Prostate gland (tissue), 2 donors: Measurements from ENCODE around the gene CEP63.

Experiments
- POLR2A ChIP-seq: fragments of 450-650 bp; IDR thresholded peaks from one replicate; pipeline ENCODE4 v1.6.1; 2016; ENCODE audit warnings: antibody characterized with exemption, mild to moderate bottlenecking
- TF ChIP-seq, protein P1 (sequence below), 4 experiments: fragments of 200-600 bp in 2 of 4; fragments of 450-650 bp in 2 of 4; sonication (generic) in 2 of 4; IDR thresholded peaks; 1 replicate in 3 of 4; 2 replicates in 1 of 4; pipeline ENCODE4 v1.5.1; 2016 to 2019; ENCODE audit warnings: antibody characterized with exemption in 4 of 4, mild to moderate bottlenecking in 2 of 4, moderate library complexity in 2 of 4

DNA sequence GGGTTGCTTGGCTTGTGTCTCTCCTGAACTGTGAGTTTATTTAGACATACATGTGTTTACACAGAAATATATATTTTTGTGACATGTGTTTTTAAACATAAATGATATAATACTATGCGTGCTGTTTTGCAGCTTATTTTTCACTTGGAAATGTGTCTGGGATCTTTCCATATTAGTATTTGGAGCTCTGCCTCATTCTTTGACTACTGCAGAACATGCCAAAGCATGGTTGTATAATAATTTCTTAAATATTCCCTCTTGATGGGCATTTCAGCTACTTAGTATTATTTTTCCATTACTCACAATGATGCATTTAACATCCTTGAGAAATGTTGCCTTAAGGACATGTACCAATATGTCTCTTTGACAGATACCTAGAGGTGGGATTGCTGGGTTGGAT, 19.5 kb upstream of the CEP63 start:
- TF ChIP-seq, protein P1, sequence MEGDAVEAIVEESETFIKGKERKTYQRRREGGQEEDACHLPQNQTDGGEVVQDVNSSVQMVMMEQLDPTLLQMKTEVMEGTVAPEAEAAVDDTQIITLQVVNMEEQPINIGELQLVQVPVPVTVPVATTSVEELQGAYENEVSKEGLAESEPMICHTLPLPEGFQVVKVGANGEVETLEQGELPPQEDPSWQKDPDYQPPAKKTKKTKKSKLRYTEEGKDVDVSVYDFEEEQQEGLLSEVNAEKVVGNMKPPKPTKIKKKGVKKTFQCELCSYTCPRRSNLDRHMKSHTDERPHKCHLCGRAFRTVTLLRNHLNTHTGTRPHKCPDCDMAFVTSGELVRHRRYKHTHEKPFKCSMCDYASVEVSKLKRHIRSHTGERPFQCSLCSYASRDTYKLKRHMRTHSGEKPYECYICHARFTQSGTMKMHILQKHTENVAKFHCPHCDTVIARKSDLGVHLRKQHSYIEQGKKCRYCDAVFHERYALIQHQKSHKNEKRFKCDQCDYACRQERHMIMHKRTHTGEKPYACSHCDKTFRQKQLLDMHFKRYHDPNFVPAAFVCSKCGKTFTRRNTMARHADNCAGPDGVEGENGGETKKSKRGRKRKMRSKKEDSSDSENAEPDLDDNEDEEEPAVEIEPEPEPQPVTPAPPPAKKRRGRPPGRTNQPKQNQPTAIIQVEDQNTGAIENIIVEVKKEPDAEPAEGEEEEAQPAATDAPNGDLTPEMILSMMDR (IDR thresholded peaks at IDR 0.05): no peak
- no peak for TF ChIP-seq POLR2A
